HG03354 (cell line): ENCODE measurements around the gene RAD51B.

Experiments
- ATAC-seq: cut with Tn5 transposase; IDR thresholded peaks from one replicate; pipeline ENCODE4 v1.9.1; 2021; ENCODE audit warnings: mild to moderate bottlenecking; ENCODE audit not compliant: unreplicated experiment, poor library complexity, severe bottlenecking

Gene RAD51B

DNA sequence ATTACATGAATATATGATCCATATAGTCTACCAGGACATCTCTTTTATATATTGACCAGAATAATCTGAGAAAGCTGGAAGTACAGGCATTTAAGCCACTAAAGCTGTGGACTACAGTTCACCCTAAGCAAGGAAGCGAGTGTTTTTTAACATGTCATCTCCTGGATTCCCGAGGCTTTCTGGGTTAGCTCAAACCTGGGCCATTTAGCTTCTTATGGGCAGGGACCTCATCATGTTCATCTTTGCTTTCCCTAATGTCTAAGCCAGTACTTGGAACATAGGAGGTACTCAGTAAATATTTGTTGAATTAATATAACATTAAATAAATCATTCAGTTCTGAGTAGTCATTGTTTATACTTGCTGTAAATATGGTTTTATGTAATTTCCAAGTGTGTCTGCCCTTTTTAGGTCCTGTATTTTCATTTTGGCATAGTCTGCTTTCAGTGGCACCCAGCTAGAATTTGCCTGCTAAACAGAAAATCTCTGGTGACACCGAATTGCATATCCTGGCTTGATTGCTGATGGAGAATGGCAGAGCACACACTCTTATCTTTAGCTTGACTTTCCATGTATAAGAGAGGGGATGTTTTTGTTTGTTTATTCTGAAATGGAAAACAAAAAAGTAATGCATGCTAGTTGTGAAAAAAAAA is 628.8 kb downstream of the RAD51B start:
- no peak for ATAC-seq

DNA sequence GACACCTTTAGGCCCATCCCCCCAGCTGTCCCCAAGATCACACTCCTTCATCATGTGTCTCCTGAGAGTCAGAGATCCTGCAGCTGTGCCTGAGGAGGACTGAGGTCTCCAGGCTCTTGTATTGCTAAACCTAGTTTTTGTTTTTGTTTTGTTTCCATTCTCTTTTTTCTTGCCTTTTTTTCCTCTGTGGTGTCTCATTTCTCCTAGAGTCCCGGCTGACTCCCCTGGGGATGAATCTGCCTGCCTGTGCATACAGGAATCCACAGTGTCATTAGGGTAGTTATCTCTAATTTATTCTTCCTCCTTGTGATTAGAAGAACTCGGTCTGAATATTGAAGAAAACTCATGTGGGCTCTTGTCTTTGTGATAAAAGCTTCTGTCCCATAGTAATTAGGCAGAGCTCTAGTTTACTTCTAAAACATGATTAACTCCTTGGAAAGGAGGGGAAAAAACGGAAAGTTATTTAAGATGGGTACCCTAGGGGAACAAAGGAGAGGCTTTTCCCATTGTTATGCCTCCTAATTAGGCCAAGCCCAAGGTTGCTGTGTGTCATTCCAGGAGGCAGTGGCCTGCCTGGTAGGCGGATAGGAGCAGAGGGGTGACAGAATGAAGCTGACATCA is 630.1 kb downstream of the RAD51B start:
- peak; percentile 64 for ATAC-seq

DNA sequence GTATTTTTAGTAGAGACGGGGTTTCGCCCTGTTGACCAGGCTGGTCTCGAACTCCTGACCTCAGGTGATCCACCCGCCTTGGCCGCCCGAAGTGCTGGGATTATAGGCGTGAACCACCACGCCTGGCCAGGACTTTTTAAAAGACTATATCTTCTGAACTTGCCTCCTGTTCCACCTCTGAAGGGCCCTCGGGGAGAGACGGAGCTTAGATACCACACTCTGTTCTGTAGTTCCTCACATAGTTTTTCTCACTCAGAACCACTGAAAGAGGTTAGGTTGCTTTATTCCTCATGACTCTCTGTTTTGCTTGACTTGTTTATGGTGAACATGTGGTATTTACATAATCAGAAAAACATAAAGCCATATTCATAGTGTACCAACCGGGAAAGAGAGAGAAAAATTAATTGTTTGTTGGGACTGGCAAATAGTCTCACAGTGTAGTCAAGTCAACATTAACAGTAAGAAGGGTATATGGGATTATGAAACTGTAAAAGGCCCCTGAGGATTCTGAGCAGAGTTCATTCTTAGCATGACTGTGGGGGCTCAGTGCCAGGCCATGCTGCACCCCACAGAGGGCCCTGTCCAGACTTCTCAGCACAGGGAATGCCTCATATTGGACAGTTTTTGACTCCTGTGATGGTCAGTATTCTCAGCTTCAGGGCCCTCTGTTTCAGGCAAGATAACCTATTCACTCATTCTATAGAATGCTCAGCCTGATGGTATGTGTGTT is 631.0 kb downstream of the RAD51B start:
- no peak for ATAC-seq

DNA sequence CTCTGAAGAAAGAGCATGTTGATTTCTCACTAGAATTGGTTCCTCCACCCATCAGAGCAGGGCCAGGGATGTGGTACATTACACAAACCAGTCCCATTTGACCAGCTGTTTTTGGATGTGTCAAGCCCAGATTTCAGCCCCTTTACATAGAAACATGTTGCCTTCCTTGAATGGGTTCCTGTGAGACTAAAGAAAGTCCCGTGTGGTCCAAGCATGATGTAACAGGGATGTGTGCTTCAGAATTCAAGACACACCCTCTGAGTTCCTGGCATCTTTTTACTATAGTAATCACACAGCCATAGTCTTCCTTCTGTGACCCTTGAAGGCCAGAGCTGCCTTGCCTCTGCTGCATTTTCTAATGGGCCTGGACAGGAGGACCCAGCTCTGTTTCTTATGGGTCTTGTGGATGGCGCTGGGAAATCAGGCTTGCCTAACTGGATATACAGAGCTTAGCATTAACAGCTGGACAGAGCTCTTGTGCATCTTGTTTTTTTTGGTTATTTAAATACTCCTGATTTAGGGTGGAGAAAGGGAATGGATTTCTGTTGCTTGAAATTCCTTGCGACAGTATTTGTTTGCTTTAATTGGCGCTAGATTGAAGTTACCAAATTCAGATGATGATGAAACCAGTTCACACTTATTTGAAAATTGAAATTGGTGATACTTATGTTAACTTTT is 632.3 kb downstream of the RAD51B start:
- ATAC-seq, result no peak

DNA sequence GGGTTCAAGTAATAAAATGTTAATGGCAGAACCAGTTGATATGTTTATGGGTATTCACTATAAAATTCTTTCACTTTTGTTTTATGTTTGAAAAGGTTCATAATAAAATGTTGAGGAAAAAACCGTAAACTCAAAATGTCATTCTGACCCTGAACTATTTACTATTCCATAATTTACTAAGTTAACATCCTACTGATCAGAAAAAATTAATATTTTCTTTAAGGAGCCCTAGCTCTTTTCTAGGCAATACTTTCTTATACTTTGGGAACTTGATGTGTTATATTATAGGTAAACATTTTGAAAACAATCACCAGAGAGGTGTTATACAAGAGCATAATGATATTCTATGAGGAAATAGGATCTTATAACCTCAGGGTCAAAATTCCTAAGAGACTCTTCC is 638.7 kb downstream of the RAD51B start:
- no peak for ATAC-seq

DNA sequence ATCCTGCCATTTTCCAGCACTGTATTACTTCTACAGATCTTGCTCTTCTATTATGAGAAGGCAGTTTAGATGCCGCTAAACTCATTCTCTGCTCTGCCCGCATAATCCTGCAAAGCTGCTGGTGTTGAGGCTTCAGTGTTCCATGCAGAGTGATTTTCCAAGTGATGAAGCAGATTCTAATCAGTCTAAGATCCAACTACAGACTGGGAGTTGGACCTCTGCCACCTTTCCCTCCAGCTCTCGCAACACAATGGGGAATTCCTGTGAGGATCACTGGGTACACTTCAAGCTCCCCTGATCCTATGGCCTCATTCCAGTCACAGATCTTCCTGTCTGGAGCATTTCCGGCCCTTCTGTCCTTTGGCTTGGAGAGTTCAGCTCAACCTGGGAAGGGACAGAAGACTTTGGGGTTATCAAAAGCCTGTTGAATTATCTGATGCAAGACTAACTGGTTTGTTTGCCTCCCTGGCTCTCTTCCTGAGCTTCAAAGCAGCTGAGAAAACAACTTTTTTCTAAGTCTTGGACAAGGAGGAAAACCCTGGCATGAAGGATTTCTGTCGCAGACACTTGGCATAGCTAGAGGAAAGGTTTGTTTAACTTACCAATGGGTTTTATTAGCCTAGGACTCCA is 639.4 kb downstream of the RAD51B start:
- no peak for ATAC-seq

DNA sequence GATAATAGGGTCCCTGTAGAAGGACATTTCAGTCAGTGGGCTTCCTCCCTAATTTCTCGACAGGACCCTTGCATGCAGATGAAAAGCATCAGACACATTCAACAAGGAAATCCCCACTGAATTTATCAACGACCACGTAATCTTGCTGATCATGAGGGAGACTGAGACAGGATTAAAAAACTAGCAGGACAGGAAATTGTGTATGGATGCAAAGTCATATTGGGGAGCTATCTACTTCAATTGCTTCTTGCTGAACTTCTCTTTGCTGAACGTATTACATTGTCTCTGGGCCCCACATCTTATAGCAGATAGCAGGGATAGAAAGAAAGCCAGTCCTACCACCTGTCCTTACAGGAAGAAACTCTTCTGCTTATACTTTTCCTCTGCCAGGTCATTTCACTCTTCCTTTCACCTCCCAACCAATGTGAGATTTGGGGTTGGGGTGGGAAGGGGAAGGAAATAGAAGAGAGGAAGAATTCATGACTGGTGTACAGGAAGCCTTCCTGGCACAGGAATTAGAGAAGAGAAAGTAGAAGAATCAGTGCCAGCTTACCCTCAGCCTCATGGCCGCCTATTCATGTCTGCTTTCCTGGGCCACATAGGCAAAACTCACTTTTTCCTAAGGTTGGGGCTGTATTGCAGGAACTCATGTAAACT is 640.0 kb downstream of the RAD51B start:
- no peak for ATAC-seq

DNA sequence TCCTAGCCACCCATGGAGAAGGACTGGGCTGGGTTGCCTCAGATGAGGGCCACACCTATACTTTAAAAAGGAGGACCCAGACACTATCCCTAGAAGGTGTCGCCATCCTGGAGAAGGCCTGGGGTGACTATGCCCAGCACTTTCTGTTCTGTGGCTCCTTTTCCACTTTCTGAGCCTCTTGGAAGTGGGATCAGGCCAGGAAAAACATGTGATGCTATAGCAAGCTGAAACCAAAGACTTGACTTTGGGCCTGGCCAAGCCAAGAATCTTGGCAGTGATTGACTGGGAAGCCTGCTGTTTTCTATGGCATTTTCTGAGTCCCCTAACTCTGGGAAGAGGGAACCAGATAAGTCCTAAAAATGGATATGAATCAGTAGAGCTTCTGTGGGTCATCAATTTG is 641.0 kb downstream of the RAD51B start:
- ATAC-seq, result no peak

DNA sequence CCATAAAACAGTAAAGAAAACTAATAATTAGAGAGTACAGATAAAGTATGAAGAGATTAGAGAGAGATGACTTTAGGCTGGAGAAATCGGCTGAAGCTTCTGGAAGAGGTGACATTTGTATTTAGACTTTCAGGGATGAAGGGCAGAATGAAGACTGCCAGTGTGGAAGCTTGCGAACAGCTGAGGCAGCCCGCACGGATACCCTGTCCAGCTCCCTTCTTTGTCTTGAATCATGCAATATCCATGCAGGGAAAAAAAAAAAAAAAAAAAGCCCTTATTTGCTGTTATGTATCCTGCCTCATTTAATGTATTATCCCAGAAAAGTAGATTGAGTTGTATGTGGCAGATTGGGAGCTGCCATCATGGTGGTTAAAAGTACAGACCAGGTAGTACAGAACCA is 641.5 kb downstream of the RAD51B start:
- ATAC-seq, result no peak

DNA sequence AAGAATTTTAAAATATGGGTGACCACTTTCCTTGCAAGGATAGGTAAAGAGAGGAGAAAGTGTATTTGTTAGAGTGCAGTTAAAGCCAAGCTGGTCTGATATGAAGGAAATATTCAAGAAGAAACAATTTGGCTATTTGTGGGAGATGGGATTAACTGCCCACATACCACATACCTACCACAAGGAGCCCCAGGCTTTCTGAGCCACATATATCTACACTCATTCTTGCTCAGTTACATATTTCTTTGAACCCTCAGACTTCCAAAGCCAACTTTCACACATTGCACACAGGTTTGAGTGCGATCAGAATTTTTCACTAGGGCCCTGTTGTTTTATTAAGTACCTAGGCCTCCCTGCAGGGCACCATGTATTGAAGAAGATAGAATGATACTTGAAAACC is 643.1 kb downstream of the RAD51B start:
- no peak for ATAC-seq

DNA sequence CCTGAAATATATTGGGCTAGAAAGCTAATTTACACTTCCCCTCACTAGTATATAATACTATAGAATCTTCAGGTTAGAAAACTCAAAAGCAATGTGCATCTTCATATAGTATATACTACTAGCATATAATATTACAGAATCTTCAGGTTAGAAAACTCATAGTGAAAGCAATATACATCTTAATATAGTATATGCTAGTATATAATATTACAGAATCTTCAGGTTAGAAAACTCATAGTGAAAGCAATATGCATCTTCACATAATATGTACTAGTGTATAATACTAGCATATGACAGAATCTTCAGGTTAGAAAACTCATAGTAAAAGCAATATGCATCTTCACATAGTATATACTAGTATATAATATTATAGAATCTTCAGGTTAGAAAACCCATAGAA is 643.7 kb downstream of the RAD51B start:
- ATAC-seq, result no peak

DNA sequence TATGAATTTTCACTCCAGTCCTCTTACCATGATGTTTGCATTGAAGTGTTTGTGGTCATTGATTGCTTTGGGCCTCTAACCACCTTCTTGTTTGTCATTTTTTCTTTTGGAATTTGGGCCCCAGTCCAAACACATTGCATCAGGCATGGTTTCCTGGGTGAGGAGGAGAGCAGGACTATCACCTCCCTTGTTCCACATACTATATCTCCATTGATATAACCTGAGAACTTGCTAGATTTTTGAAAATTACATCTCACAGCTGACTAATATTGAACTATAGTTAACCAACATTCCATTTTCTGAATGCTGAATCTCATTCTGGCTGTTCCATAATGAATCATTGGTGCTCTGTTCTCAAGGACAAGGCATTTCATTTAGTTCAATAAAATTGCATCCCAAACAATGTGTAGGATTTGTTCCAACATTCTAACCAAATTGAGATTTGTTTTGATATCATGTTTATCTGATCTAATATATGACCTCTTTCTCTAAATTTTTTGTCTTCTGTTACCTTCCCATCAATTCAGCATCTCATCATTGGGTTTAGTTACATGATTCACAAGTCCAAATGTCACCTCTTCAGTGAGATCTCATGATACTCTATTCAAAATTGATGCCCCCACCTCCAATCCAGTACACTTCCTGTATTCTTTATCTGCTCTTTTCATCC is 644.3 kb downstream of the RAD51B start:
- ATAC-seq, result no peak

DNA sequence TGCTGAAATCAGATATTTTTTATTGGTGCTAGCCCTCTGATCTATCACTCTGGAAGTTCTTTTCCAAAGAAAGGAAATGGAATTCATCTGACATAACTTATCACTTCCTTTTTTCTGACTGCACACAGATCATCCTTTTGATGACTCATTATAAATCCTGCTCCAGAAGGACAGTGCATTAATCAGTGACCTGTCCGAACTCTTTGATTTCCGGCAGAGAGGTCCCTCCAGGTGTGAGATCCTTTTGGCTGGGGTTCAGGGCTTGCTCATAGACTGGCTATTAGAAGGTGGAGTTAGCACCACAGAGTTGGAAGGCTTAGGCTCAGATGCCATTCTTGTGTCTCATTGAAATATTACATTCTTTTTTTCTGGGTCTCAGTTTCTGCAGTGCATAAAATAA is 645.1 kb downstream of the RAD51B start:
- ATAC-seq, result no peak

DNA sequence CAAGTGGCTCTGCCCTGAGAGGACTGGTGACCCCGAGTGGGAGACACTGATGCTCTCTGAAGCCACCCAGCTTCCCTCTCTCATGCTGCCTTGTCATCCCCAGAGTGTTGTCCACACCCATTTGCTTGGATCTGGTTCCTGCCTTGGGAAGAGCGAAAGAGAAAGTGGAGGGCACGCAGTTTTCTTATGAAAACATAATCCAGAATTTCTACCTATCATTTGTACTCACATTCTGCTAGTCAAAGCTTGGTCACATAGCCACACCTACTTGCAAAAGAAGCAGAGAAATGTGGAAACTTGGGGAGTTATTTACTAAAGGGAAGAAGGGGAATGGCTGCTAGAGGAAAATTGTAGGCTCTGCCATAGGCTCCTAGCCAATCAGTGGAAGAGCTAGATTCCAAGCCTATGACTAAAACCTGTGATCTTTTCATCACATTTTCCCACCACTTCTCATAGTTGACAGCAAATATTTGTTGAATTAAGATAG is 647.0 kb downstream of the RAD51B start:
- ATAC-seq, result no peak

DNA sequence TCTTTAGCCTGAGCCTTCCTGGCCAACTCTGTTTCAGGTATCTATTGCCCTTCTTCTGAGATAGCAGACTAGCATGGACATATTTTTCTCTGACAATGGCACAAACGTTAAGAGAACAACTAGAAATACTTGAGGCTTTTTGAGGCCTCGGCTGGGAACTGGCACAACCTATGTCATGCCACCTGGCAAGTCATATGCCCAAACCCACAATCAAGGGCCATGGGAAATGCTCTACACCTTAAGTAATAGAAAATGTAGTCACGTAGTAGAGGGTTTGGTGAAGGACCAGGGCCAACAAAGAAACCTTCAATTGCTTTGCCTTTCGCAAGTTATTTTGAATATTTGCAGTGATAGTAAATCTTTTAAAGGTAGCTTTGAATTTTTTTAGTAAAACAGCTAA is 647.8 kb downstream of the RAD51B start:
- no peak for ATAC-seq

DNA sequence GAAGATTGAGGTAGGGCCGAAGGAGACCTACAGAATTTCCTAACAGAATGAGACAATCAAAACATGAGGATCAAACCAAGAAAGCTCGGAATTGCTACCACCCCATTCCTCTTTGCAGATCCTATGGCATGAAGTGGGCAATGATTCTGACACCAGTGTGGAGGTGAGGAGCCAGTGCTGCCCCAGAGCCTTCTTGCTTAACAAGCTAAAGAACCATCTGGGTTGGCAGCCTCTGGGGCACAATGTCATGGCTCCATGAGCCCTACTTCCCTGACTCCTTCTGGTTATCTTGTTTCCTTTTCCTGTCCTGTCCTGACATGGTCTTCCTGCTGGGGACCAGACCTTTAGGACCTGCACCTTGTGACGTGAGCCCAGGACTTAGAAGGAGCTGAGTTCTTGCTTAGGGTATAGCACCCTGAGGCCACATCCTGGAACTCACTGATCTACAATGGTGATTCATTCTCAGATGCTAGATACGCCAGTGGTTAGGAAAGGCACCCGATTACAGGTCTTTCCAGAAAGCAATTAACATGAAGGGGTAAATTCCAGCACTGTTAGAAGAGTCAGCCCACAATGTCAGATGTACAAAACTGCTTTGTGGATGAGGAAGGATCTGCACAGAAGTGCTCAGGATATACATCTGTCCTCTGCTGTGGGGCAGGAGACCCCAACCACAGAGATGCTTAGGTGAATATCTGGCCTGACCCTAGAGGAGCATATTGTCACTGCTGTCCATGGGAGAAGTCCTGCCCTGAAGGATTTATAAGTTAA is 649.0 kb downstream of the RAD51B start:
- ATAC-seq, result no peak

DNA sequence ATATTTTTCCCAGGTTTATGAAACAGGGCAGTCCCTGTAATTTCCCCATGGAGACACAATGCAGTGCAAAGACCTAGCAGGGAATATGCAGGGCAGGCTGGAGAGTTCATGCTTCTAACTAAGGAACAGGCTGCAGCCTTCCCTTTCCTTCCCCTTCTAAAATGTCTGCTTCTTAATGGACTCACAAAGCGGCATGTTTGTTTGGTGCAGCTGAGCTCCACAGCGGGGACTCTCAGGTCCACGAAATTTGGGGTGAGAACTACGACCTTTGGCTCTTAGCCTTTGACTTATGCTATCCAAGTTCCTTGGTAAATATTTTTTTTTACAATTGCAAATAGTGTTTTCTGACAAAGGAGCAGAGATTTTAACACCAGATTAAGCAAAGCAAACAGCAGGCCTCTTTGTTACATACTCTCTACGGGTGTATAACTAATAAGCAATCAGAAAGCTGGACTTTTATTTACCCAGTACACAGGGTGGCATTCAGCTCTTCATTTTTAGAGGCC is 649.7 kb downstream of the RAD51B start:
- no peak for ATAC-seq

DNA sequence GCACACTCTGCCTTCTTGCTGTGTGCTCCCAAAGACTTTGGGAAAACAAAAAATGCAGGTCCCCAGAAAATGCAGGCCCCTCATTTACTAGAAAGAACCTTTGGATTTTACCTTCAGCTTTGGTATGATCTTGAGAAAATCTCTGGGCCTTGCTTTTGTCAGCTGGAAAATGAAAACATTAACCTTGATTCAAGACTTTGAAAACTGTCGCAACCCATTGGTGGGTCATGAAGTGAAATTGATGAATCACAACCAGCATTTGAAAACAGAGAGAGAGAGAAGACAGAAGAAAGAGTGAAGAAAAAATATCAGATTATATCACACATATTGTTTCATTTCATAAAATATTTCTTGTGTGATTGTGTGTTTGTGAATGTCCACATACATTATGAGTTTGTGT is 650.8 kb downstream of the RAD51B start:
- no peak for ATAC-seq
